IPS-NIHi7 (cell line): ENCODE data around the gene GJB5.

Source experiments
- DNase-seq: peaks from one replicate; pipeline ENCODE4 v3.0.0; 2012; ENCODE audit warnings: mixed read lengths; ENCODE audit errors: extremely low spot score

Gene GJB5

GRCh38 chr1:34794790-34795180 is 39.9 kb downstream of the GJB5 start:
- no peak for DNase-seq

- no peak for DNase-seq
Observed at GRCh38 chr1:34795916-34796315, 41.1 kb downstream of the GJB5 start.

GRCh38 chr1:34796990-34797389 is 42.1 kb downstream of the GJB5 start:
- no peak for DNase-seq

- no peak for DNase-seq
Observed at GRCh38 chr1:34800214-34800613, 45.4 kb downstream of the GJB5 start.

- DNase-seq = no peak
Observed at GRCh38 chr1:34803770-34804169, 48.9 kb downstream of the GJB5 start.

- no peak for DNase-seq
Observed at GRCh38 chr1:34806396-34806795, 51.5 kb downstream of the GJB5 start.
